ENCODE results near the gene ARHGEF7.

- no peak for TF ChIP-seq MAX (IDR thresholded peaks at IDR 0.05)
- TF ChIP-seq CTCF (IDR thresholded peaks at IDR 0.05 in 2 of 3, conservative IDR thresholded peaks at IDR 0.05 in 1 of 3; ENCODE audit: borderline replicate concordance in 1 of 3, insufficient read depth in 1 of 3, low read depth in 2 of 3, low read length in 2 of 3), result no peak
- TF ChIP-seq EZH2 (IDR thresholded peaks at IDR 0.05), result no peak
- no peak for TF ChIP-seq CEBPB (IDR thresholded peaks at IDR 0.05; ENCODE audit: low read depth)
- no peak for TF ChIP-seq TCF7L2 (IDR thresholded peaks at IDR 0.05; ENCODE audit: borderline replicate concordance, extremely low read depth, insufficient read depth, insufficient read length)
Measured at GRCh38 chr13:111202745-111203144, 87.6 kb downstream of the ARHGEF7 start.
